Karpas-422 (cell line): ENCODE results near the gene SLC34A2. TPM values are rescaled to one million over a fixed set of nuclear protein-coding genes. Genes with fewer than 3 reads are reported as not detected.

Experiments
- DNase-seq: peaks from one replicate; pipeline ENCODE4 v3.0.0-alpha.2; 2015
- H2AFZ ChIP-seq: fragments of 200-600 bp; sonication (generic); 2 replicates; pipeline ENCODE4 v1.6.1; 2014; ENCODE audit warnings: antibody characterized with exemption, low read length, mixed read lengths
- H3K27ac ChIP-seq: fragments of 200-600 bp; sonication (generic); 2 replicates; pipeline ENCODE4 v1.5.1; 2014; ENCODE audit warnings: mild to moderate bottlenecking, low read length, moderate library complexity
- H3K27me3 ChIP-seq: fragments of 200-600 bp; sonication (generic); 2 replicates; pipeline ENCODE4 v1.6.1; 2014; ENCODE audit warnings: low read length, mixed read lengths
- H3K36me3 ChIP-seq: fragments of 200-600 bp; sonication (generic); 2 replicates; pipeline ENCODE4 v1.6.1; 2014; ENCODE audit warnings: low read length, mixed read lengths; ENCODE audit not compliant: insufficient read depth
- H3K4me1 ChIP-seq: fragments of 200-600 bp; sonication (generic); 2 replicates; pipeline ENCODE4 v1.6.1; 2014; ENCODE audit warnings: mild to moderate bottlenecking, low read length, mixed read lengths
- H3K4me2 ChIP-seq: fragments of 200-600 bp; sonication (generic); 2 replicates; pipeline ENCODE4 v1.6.1; 2014; ENCODE audit warnings: low read length, low read depth, mild to moderate bottlenecking; ENCODE audit not compliant: poor library complexity, severe bottlenecking
- H3K4me3 ChIP-seq: fragments of 200-600 bp; sonication (generic); 2 replicates; pipeline ENCODE4 v1.5.1; 2014; ENCODE audit warnings: mild to moderate bottlenecking, antibody characterized with exemption, low read length, mixed read lengths
- H3K79me2 ChIP-seq: fragments of 200-600 bp; sonication (generic); 2 replicates; pipeline ENCODE4 v1.6.1; 2014; ENCODE audit warnings: mild to moderate bottlenecking, low read length, mixed read lengths
- H3K9ac ChIP-seq: fragments of 200-600 bp; sonication (generic); 2 replicates; pipeline ENCODE4 v1.6.0; 2014; ENCODE audit warnings: low read length
- H3K9me2 ChIP-seq: fragments of 200-600 bp; sonication (generic), shearing (Covaris generic); replicated peaks from 2 replicates; pipeline ENCODE4 v1.6.0; 2014; ENCODE audit warnings: mild to moderate bottlenecking, low read length, moderate library complexity; ENCODE audit not compliant: insufficient read depth
- H3K9me3 ChIP-seq: fragments of 300-700, 200-600 bp; sonication (generic); 2 replicates; pipeline ENCODE4 v1.6.1; 2014; ENCODE audit warnings: low read length, mixed read lengths
- H4K20me1 ChIP-seq: fragments of 200-600 bp; sonication (generic); 2 replicates; pipeline ENCODE4 v1.6.1; 2014; ENCODE audit warnings: mild to moderate bottlenecking, antibody characterized with exemption, low read length, low read depth; ENCODE audit not compliant: insufficient read depth
- total RNA-seq: library from RNA; depleted of rRNA; stranded (reverse); fragments of >200 nt; shearing (Covaris generic); gene quantifications from 2 replicates; pipeline ENCODE4 v1.2.3, GENCODE V29; 2014; ENCODE audit warnings: low replicate concordance

SLC34A2 gene
- total RNA-seq, 1 experiment from 2014 or later: not detected

DNA sequence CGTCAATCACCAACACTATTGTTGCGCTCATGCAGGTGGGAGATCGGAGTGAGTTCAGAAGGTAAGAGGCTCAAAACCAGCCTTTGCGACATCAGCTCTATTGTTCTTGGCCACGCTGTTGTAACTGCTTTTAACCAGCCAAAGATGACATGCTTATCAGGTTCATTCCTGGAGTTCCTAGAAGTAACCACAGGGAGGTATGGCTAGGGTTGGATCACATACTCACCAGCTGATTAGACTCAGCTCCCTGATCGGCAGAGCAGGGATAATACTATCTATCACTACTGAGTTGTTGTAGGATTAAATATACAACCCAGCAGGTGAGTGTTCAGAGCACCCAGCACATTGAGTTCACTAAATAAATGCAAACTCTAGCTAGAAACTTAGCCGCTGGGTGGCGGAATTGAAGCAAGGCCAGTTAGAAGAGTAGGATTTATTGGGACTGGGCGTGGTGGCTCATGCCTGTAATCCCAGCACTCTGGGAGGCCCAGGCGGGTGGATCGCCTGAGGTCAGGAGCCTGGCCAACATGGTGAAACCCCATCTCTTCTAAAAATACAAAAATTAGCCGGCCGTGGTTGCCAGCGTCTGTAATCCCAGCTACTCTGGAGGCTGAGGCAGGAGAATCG, 12.4 kb downstream of the SLC34A2 start:
- Histone ChIP-seq H3K9me2 (no peaks in the 10 kb centered on the region), H3K4me1 (no peaks in the 10 kb centered on the region), H3K79me2 (no peaks in the 10 kb centered on the region), H3K27me3 (no peaks in the 10 kb centered on the region), H3K36me3 (no peaks in the 10 kb centered on the region), H3K4me3 (no peak overlapping the region), H3K9ac (no peak overlapping the region), H3K4me2 (no peak overlapping the region), H4K20me1 (no peaks in the 10 kb centered on the region), H3K9me3 (no peaks in the 10 kb centered on the region), H3K27ac (no peak overlapping the region), H2AFZ (no peak overlapping the region)
- peak; percentile 62 for DNase-seq

- Histone ChIP-seq H3K79me2 (no peaks in the 10 kb centered on the region), H3K36me3 (no peaks in the 10 kb centered on the region), H2AFZ (no peak overlapping the region), H3K4me1 (no peaks in the 10 kb centered on the region), H3K9me3 (no peaks in the 10 kb centered on the region), H3K9ac (no peak overlapping the region), H3K4me2 (no peak overlapping the region), H3K9me2 (no peaks in the 10 kb centered on the region), H3K27me3 (no peaks in the 10 kb centered on the region), H4K20me1 (no peaks in the 10 kb centered on the region), H3K27ac (no peak overlapping the region), H3K4me3 (no peak overlapping the region)
- DNase-seq: no peak
Observed at GRCh38 chr4:25670991-25671390, 15.3 kb downstream of the SLC34A2 start.

DNA sequence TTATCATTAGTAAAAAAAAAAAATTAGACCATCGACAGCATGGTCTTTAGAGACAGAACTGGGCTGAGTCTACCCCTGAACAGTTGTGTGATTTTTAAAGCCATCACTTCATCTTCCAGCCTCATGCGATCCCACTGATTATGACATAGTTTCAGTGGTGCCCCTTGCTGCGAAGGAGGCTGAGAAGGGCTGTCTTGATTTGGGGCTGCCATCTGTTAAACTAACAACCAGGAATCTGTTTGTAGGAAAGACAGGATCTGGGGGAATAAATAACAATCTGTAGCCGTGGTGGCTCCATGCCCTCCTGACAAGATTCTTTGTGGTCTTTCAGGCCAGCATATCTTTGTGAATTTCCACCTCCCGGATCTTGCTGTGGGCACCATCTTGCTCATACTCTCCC, 17.1 kb downstream of the SLC34A2 start:
- Histone ChIP-seq H3K4me1 (no peaks in the 10 kb centered on the region), H3K9ac (no peak overlapping the region), H2AFZ (no peak overlapping the region), H3K36me3 (no peaks in the 10 kb centered on the region), H3K9me3 (no peaks in the 10 kb centered on the region), H4K20me1 (no peaks in the 10 kb centered on the region), H3K27me3 (no peaks in the 10 kb centered on the region), H3K27ac (no peak overlapping the region), H3K4me2 (no peak overlapping the region), H3K4me3 (no peak overlapping the region), H3K9me2 (no peaks in the 10 kb centered on the region), H3K79me2 (no peaks in the 10 kb centered on the region)
- no peak for DNase-seq

DNA sequence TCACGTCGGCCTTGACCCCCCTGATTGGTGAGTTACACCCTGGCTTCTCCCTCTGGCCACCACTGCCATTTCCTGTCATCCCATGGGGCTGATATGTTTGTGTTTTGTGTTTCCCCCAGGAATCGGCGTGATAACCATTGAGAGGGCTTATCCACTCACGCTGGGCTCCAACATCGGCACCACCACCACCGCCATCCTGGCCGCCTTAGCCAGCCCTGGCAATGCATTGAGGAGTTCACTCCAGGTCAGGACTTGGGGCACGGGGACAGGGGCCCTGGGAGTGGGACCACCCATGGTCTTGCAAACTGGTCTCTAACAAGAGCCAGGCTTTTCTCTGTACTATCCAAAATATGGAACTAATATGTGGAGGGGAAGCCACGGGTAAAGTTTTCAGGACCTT, 18.7 kb downstream of the SLC34A2 start:
- Histone ChIP-seq H3K79me2 (no peaks in the 10 kb centered on the region), H2AFZ (no peak overlapping the region), H3K9ac (no peak overlapping the region), H3K4me1 (no peaks in the 10 kb centered on the region), H3K36me3 (no peaks in the 10 kb centered on the region), H3K27ac (no peak overlapping the region), H3K27me3 (no peaks in the 10 kb centered on the region), H3K4me3 (no peak overlapping the region), H3K9me2 (no peaks in the 10 kb centered on the region), H4K20me1 (no peaks in the 10 kb centered on the region), H3K4me2 (no peak overlapping the region), H3K9me3 (no peaks in the 10 kb centered on the region)
- DNase-seq: no peak

- H3K79me2 ChIP-seq: no peaks in the 10 kb centered on the region
- no peak for DNase-seq
Observed at GRCh38 chr4:25676221-25676620, 20.6 kb downstream of the SLC34A2 start.

GRCh38 chr4:25677157-25677556, 21.5 kb downstream of the SLC34A2 start:
- no peaks in the 10 kb centered on the region for H3K27me3 ChIP-seq
- no peak overlapping the region for H3K4me3 ChIP-seq
- H2AFZ ChIP-seq: no peak overlapping the region
- no peak overlapping the region for H3K9ac ChIP-seq
- no peaks in the 10 kb centered on the region for H4K20me1 ChIP-seq
- no peak for DNase-seq
- no peak overlapping the region for H3K27ac ChIP-seq
- no peak overlapping the region for H3K4me2 ChIP-seq
- no peaks in the 10 kb centered on the region for H3K9me2 ChIP-seq
- no peaks in the 10 kb centered on the region for H3K9me3 ChIP-seq
- no peaks in the 10 kb centered on the region for H3K36me3 ChIP-seq
- H3K79me2 ChIP-seq: no peaks in the 10 kb centered on the region
- no peaks in the 10 kb centered on the region for H3K4me1 ChIP-seq

More at GRCh38 chr4:25676221-25676620, 20.6 kb downstream of the SLC34A2 start:
- Histone ChIP-seq H3K27me3 (no peaks in the 10 kb centered on the region), H3K9me2 (no peaks in the 10 kb centered on the region), H3K36me3 (no peaks in the 10 kb centered on the region), H4K20me1 (no peaks in the 10 kb centered on the region), H3K4me2 (no peak overlapping the region), H3K27ac (no peak overlapping the region), H3K4me1 (no peaks in the 10 kb centered on the region), H3K4me3 (no peak overlapping the region), H3K9ac (no peak overlapping the region), H2AFZ (no peak overlapping the region), H3K9me3 (no peaks in the 10 kb centered on the region)

GRCh38 chr4:25677943-25678342, 22.3 kb downstream of the SLC34A2 start:
- Histone ChIP-seq H4K20me1 (no peaks in the 10 kb centered on the region), H3K36me3 (no peaks in the 10 kb centered on the region), H3K9me3 (no peaks in the 10 kb centered on the region), H3K9me2 (no peaks in the 10 kb centered on the region), H3K4me2 (no peak overlapping the region), H3K9ac (no peak overlapping the region), H3K79me2 (no peaks in the 10 kb centered on the region), H3K27me3 (no peaks in the 10 kb centered on the region), H3K4me1 (no peaks in the 10 kb centered on the region), H3K27ac (no peak overlapping the region), H3K4me3 (no peak overlapping the region), H2AFZ (no peak overlapping the region)
- no peak for DNase-seq

GRCh38 chr4:25687773-25688172, 32.1 kb downstream of the SLC34A2 start:
- Histone ChIP-seq H3K79me2 (no peaks in the 10 kb centered on the region), H3K9ac (no peak overlapping the region), H3K4me2 (no peak overlapping the region), H4K20me1 (no peaks in the 10 kb centered on the region), H3K27me3 (no peaks in the 10 kb centered on the region), H3K36me3 (no peaks in the 10 kb centered on the region), H2AFZ (no peak overlapping the region), H3K9me2 (no peaks in the 10 kb centered on the region), H3K4me1 (no peaks in the 10 kb centered on the region), H3K27ac (no peak overlapping the region), H3K9me3 (no peaks in the 10 kb centered on the region), H3K4me3 (no peak overlapping the region)
- no peak for DNase-seq

DNA sequence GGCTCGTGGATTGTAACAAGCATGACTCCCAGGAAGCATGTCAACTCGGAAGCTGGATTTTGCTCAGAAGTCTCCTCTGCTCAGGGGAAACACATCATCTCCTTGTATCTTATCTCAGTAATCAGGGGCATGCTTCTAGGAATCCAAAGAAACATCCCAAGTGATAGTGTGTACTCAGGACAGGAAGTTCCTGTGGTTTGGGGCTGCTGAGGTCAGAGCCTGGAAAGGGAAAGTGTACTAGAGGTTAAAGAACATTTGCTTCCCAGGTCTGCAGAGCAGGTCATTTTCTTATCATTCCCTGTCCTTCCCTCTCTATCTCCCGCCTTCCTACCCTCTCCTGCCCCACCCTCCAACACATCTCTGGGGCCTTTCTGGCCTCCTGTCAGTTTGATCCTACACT, 38.8 kb downstream of the SLC34A2 start:
- Histone ChIP-seq H3K27me3 (no peaks in the 10 kb centered on the region), H3K4me2 (no peak overlapping the region), H4K20me1 (no peaks in the 10 kb centered on the region), H3K9ac (no peak overlapping the region), H3K9me3 (no peaks in the 10 kb centered on the region), H3K4me1 (no peaks in the 10 kb centered on the region), H3K9me2 (no peaks in the 10 kb centered on the region), H3K36me3 (no peaks in the 10 kb centered on the region), H2AFZ (no peak overlapping the region), H3K27ac (no peak overlapping the region), H3K4me3 (no peak overlapping the region), H3K79me2 (no peaks in the 10 kb centered on the region)
- DNase-seq: no peak
